Fibroblast of lung (primary cell): ENCODE data around the gene PNPLA8. TPM values are rescaled to one million over a fixed set of nuclear protein-coding genes. Genes with fewer than 3 reads are reported as not detected.

Source experiments
- DNase-seq, 2 donors: peaks; one replicate each; pipeline versions ENCODE4 v3.0.0 to v3.0.0-alpha.2; 2010; ENCODE audit warnings: low read depth in 2 of 2
- H2AFZ ChIP-seq: 2 replicates; pipeline ENCODE4 v1.5.1; 2012; ENCODE audit warnings: low read length, control low read depth, inconsistent platforms
- H3K27ac ChIP-seq: 2 replicates; pipeline ENCODE4 v1.5.1; 2011; ENCODE audit warnings: low read length, control low read depth; ENCODE audit not compliant: insufficient read depth
- H3K27me3 ChIP-seq: 2 replicates; pipeline ENCODE4 v1.5.1; 2011; ENCODE audit warnings: mild to moderate bottlenecking, low read length; ENCODE audit not compliant: control insufficient read depth, insufficient read depth
- H3K36me3 ChIP-seq: 2 replicates; pipeline ENCODE4 v1.5.1; 2011; ENCODE audit warnings: low read length; ENCODE audit not compliant: control insufficient read depth, insufficient read depth
- H3K4me1 ChIP-seq: 2 replicates; pipeline ENCODE4 v1.5.1; 2011; ENCODE audit warnings: low read length; ENCODE audit not compliant: control insufficient read depth, insufficient read depth; ENCODE audit errors: extremely low read depth
- H3K4me2 ChIP-seq: 2 replicates; pipeline ENCODE4 v1.5.1; 2011; ENCODE audit warnings: low read length, control low read depth; ENCODE audit not compliant: insufficient read depth; ENCODE audit errors: extremely low read depth
- H3K4me3 ChIP-seq, 4 experiments: fragments of 200-600 bp in 1 of 4; sonication (generic) in 1 of 4; replicated peaks in 1 of 4; 2 replicates each; pipeline ENCODE4 v1.5.1; 2011 to 2016; ENCODE audit warnings: low read length in 4 of 4, low read depth in 3 of 4, mild to moderate bottlenecking in 3 of 4, control low read depth in 2 of 4, inconsistent platforms in 1 of 4, mixed read lengths in 1 of 4; ENCODE audit not compliant: insufficient read depth in 1 of 4; ENCODE audit errors: control extremely low read depth in 1 of 4
- H3K79me2 ChIP-seq: 2 replicates; pipeline ENCODE4 v1.5.1; 2012; ENCODE audit warnings: mild to moderate bottlenecking, low read length, inconsistent platforms; ENCODE audit not compliant: control insufficient read depth, insufficient read depth
- H3K9ac ChIP-seq: 2 replicates; pipeline ENCODE4 v1.5.1; 2011; ENCODE audit warnings: mild to moderate bottlenecking, low read length, control low read depth; ENCODE audit not compliant: insufficient read depth
- H3K9me3 ChIP-seq: 2 replicates; pipeline ENCODE4 v1.5.1; 2012; ENCODE audit warnings: low read depth, low read length; ENCODE audit not compliant: control insufficient read depth, insufficient read depth
- H4K20me1 ChIP-seq: 2 replicates; pipeline ENCODE4 v1.5.1; 2011; ENCODE audit warnings: low read length; ENCODE audit not compliant: control insufficient read depth, insufficient read depth; ENCODE audit errors: extremely low read depth
- EZH2 ChIP-seq: IDR thresholded peaks from 2 replicates; pipeline ENCODE4 v1.5.1; 2012; ENCODE audit warnings: low read length, control low read depth, mild to moderate bottlenecking; ENCODE audit errors: missing control alignments
- polyA plus RNA-seq, 2 donors: library from polyadenylated mRNA; depleted of rRNA in 1 of 2; stranded (reverse) in 1 of 2; unstranded in 1 of 2; fragments of >200 nt; gene quantifications; 2 replicates each; pipeline ENCODE4 v1.2.1, GENCODE V29; 2011 to 2012; ENCODE audit warnings: missing spikeins in 1 of 2
- total RNA-seq: library from RNA; depleted of rRNA; stranded (reverse); fragments of >200 nt; gene quantifications from 2 replicates; pipeline ENCODE4 v1.2.1, GENCODE V29; 2014
- TF ChIP-seq, protein P1 (sequence below), 2 donors: IDR thresholded peaks in 1 of 2; conservative IDR thresholded peaks in 1 of 2; 1 replicate in 1 of 2; 2 replicates in 1 of 2; pipeline ENCODE4 v1.5.1; 2011 to 2012; ENCODE audit warnings: low read length in 2 of 2, control low read depth in 1 of 2, inconsistent platforms in 1 of 2, low read depth in 1 of 2, mild to moderate bottlenecking in 1 of 2

The PNPLA8 gene
- total and polyA plus RNA-seq, 2 donors (not counting 1 experiment from before 2014, with no cell fraction given), result 27.9 to 36.7 TPM

DNA sequence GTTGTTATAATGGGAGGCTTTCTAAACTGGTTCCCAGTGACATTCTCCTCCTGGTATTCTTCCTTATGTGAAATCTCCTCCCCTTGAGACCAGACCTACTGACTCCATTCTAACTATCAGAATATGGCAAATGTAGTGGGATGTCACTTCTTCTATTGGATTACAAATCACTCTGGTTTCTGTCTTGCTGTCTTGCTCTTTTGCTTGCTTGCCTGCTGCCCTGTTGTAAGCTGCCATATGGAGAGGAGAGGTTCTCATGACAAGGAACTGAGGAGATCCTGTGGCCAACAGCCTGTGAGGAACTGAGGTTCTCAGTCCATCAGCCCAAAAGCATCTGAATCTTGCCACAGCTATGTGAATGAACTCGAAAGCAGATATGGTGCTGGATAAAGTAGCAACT lies 65.0 kb downstream of the PNPLA8 start:
- Histone ChIP-seq H3K79me2 (no peaks in the 10 kb centered on the region), H3K4me2 (no peak overlapping the region), H3K4me3 (no peak overlapping the region), H3K36me3 (no peaks in the 10 kb centered on the region), H3K4me1 (no peaks in the 10 kb centered on the region), H2AFZ (no peak overlapping the region), H3K9me3 (no peaks in the 10 kb centered on the region), H4K20me1 (no peaks in the 10 kb centered on the region), H3K27me3 (peaks cover 15% of the 10 kb centered on the region), H3K9ac (no peak overlapping the region), H3K27ac (no peak overlapping the region)
- DNase-seq, result peak in 1 of 2 donors; percentile 39
- TF ChIP-seq, protein P1, sequence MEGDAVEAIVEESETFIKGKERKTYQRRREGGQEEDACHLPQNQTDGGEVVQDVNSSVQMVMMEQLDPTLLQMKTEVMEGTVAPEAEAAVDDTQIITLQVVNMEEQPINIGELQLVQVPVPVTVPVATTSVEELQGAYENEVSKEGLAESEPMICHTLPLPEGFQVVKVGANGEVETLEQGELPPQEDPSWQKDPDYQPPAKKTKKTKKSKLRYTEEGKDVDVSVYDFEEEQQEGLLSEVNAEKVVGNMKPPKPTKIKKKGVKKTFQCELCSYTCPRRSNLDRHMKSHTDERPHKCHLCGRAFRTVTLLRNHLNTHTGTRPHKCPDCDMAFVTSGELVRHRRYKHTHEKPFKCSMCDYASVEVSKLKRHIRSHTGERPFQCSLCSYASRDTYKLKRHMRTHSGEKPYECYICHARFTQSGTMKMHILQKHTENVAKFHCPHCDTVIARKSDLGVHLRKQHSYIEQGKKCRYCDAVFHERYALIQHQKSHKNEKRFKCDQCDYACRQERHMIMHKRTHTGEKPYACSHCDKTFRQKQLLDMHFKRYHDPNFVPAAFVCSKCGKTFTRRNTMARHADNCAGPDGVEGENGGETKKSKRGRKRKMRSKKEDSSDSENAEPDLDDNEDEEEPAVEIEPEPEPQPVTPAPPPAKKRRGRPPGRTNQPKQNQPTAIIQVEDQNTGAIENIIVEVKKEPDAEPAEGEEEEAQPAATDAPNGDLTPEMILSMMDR (conservative IDR thresholded peaks at IDR 0.05 in 1 of 2, IDR thresholded peaks at IDR 0.05 in 1 of 2; ENCODE audit: low read depth in 1 of 2, low read length in 2 of 2), result no peak
- TF ChIP-seq EZH2, result no peak

DNA sequence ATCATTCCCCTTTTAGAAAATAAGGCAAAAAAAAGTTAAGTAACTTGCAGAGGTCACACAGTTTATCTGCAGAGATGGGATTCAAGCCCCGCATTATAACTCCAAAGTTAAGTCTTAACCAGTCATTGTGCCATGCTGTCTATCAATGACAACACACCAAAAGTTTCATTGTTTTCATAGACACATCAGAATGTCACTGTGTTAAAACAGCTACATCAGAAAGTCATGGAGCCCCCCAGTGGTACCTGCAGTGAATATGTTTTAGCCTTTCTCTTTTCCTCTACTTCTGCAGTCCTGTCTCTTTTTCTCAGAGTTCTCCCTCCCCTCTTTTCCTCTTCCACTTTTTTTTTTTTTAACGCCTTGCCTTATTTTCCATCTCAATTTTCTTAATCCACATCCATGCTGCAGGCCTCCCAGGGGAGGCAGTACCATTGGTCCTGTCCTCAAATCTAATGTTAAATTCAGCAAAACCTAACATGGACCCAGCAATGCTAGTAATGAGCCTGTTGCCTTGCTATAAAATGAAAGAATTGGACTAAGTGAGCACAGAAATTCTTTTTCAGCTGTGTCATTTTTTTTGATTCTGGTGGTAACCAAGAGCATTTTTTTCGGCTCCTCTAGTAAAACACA lies 65.9 kb downstream of the PNPLA8 start:
- no peaks in the 10 kb centered on the region for H4K20me1 ChIP-seq
- H3K9ac ChIP-seq, result no peak overlapping the region
- no peaks in the 10 kb centered on the region for H3K36me3 ChIP-seq
- no peak overlapping the region for H2AFZ ChIP-seq
- no peaks in the 10 kb centered on the region for H3K4me1 ChIP-seq
- no peak overlapping the region for H3K4me3 ChIP-seq
- DNase-seq, result peak; percentile 29 to 58
- H3K27me3 ChIP-seq, result peaks cover 21% of the 10 kb centered on the region
- no peak overlapping the region for H3K4me2 ChIP-seq
- H3K27ac ChIP-seq, result no peak overlapping the region
- no peaks in the 10 kb centered on the region for H3K9me3 ChIP-seq
- no peaks in the 10 kb centered on the region for H3K79me2 ChIP-seq
- TF ChIP-seq, protein P1 (conservative IDR thresholded peaks at IDR 0.05 in 1 of 2, IDR thresholded peaks at IDR 0.05 in 1 of 2; ENCODE audit: low read depth in 1 of 2, low read length in 2 of 2), result peak; percentile 60 to 80
- no peak for TF ChIP-seq EZH2

DNA sequence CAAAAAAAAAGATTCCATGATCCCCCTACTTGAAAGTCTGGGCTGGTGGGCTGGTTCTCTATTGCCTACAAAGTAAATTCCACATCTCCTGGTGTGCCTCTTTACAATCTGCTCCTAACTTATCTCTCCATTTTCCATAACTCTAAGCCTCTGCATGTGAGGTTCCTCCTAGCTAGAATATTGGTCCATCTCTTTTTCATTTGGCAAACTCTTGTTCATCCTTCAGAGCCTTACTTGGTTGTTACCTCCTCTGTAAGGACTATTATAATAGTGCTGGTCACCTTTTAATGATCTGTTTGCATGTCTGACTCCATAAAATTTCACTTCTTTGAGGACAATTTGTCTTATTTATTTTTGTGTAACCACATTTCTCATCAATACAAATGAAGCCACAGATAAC lies 68.1 kb downstream of the PNPLA8 start:
- Histone ChIP-seq H4K20me1 (no peaks in the 10 kb centered on the region), H3K36me3 (no peaks in the 10 kb centered on the region), H3K4me2 (no peak overlapping the region), H2AFZ (no peak overlapping the region), H3K9me3 (no peaks in the 10 kb centered on the region), H3K27ac (no peak overlapping the region), H3K9ac (no peak overlapping the region), H3K27me3 (peaks cover 24% of the 10 kb centered on the region), H3K4me3 (no peak overlapping the region), H3K4me1 (no peaks in the 10 kb centered on the region), H3K79me2 (no peaks in the 10 kb centered on the region)
- no peak for DNase-seq
- TF ChIP-seq EZH2, result peak; percentile 62
- TF ChIP-seq, protein P1 (conservative IDR thresholded peaks at IDR 0.05 in 1 of 2, IDR thresholded peaks at IDR 0.05 in 1 of 2; ENCODE audit: low read depth in 1 of 2, low read length in 2 of 2), result no peak
